ENCODE data around the gene NRM. TPM values are rescaled to one million over a fixed set of nuclear protein-coding genes. Genes with fewer than 3 reads are reported as not detected.

Gene NRM
- total RNA-seq, 2 experiments from 2014 or later: 31.6 to 32.7 TPM

DNA sequence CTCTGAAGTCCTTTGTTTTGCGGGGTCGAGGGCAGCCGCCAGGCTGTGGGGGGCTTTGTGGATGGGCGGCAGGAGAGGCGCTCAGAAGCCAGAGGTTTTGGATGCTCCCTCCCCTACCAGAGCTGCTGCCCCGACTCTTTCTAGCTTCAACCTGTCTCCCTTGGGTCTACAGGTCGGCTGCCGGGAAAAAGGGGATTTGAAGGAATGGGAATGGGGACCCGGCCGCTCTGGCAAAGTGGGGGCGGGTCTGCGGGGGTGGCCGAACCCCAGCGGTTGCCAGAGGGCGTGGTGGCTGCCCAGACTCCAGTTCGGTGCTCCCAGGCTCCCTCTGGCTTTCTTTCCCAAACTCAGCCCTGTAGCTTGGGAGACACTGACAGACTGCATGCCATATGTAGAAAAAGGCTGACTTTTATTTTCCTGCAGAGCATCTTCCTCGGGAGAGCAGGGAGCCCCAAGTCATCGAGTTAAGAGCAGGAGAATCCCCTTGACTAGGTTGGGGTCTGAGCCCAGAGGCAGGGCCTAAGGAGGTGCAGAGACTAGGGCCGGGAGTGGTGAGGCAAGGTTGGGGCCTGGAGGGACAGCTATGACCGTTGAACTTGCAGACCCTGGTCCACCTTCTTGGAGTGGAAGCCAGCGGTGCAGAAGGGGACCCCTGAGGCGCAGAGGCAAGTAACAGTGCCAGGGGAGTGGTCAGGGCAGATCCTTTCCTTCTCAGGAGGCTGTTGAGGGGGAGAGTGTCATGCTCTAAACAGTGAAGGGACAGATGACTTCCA, 2.9 kb downstream of the NRM start:
- no peaks in the 10 kb centered on the region for H3K9me3 Mint-ChIP-seq
- ChIA-PET POLR2A (interaction anchor here (0.5 to 14.8 kb wide), 5 partner anchors 12 to 158 kb away, joined by 3 to 209 read pairs (median 3); partner anchors contain the start of genes MDC1 and TUBB), CTCF (interaction anchor here (0.6 to 3.0 kb wide), 5 partner anchors 9 to 1128 kb away, joined by 3 to 25 read pairs (median 8); no protein-coding TSS in a partner anchor)
- H3K36me3 Mint-ChIP-seq: peaks cover 43% of the 10 kb centered on the region
- DNase-seq: no peak
- H3K4me3 Mint-ChIP-seq: peak overlapping the region; percentile 100
- no peaks in the 10 kb centered on the region for H3K27me3 Mint-ChIP-seq
- H3K4me1 Mint-ChIP-seq (ENCODE audit: low read depth): peaks cover 37% of the 10 kb centered on the region
- peak overlapping the region; percentile 99 for H3K27ac Mint-ChIP-seq
- intact Hi-C loops (cut with micrococcal nuclease): loop anchor here (5.0 kb wide), 1 partner anchor 669 kb away; the partner anchor contains the start of gene HLA-B

DNA sequence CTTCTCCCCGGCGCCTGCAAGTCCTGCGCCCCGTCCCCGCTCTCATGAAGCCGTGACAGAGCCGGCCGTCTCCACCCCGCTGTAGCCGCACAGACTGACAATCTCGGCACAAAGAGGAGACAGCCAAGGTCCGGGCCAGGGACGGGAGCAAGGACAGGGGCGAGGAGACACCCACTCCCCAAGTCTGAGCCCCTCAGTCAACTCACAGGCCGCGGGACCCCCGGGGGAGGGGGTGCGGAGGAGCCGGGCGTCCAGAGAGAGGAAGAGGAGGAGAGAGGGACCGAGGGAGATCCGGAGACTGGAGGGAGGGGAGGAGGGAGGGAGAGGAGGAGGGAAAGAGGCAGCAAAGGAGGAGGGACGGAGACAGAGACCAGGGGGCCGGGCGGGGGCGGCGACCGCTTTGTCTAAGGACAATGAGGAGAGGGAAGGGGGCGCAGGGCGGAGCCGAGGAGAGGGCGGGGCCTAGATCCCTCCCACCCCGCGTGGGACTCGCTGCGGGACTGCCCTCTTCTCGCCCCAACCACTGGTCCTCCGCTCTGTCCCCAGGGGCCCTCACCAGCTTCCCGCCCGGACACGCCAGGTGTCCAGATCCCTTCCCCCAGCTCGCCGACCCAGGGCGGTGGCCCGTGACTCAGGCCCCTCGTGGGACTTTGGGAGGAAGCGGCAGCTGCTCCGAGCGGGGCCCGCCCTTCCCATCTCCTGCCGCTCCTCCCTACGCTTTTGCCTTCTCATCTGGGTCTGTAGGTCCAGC, 3.7 kb downstream of the NRM start:
- no peaks in the 10 kb centered on the region for H3K9me3 Mint-ChIP-seq
- peaks cover 49% of the 10 kb centered on the region for H3K36me3 Mint-ChIP-seq
- no peaks in the 10 kb centered on the region for H3K27me3 Mint-ChIP-seq
- H3K27ac Mint-ChIP-seq: peak overlapping the region; percentile 99
- intact Hi-C loops (cut with micrococcal nuclease): loop anchor here (1.0 to 5.0 kb wide), 2 partner anchors 70 to 670 kb away; partner anchors contain the start of genes HLA-B, MRPS18B and PPP1R10
- peak; percentile 90 for DNase-seq
- POLR2A ChIA-PET: interaction anchor here (0.6 to 14.8 kb wide), 4 partner anchors 12 to 155 kb away, joined by 3 to 209 read pairs (median 4); partner anchors contain the start of genes MDC1 and TUBB
- H3K4me3 Mint-ChIP-seq: peak overlapping the region; percentile 100
- CTCF ChIA-PET: interaction anchor here (0.6 to 3.0 kb wide), 5 partner anchors 8 to 1129 kb away, joined by 3 to 25 read pairs (median 8); no protein-coding TSS in a partner anchor
- peaks cover 38% of the 10 kb centered on the region for H3K4me1 Mint-ChIP-seq (ENCODE audit: low read depth)

DNA sequence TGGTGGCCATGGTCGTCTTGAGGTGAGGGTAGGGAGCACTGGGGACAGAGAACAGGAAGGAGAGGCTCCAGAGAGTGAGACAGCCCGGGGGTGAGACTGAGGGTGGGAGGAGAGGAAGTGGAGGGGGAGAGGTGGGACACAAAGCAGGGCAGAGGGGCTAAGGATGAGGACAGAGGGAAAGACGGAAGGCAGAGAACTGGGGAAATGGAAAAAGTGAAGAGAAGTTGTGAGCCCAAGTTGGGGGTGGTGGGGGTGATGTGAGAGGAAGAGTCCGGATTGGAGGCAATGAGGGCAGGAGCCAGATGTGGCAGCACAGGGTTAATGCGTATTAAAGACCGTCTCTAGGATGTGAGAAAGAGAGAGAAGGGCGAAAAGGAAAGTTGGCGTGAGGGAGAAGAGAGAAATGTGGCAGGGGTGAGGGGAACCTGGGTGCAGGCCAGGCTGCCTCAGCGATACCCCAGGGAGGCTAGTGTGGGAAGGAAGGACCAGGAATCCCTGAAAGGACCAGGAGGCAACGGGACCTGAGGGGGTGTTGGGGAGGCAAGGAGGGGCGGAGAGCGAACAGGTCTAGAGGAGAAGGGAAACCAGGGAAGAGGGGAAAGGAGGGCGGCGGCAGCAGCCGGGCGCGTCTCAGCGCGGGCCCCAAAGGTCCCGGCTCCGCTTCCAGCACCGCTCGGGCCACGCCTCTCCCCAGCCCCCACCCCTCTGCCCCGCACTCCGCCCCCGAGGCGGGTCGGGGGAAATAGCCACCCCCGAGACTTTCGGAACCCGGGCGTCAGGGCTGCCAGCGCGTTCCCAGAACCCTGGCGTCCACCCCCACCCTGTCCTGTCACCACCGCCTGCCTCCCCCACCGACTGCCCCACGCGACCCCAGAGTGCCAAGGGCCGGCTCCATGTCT, 4.5 kb downstream of the NRM start, which contains the start of gene PPP1R18:
PPP1R18 (minus strand) TSS at position 637 of the 899 bp plus-strand sequence; CDS start at position 10, 627 bp downstream.
- H3K27me3 Mint-ChIP-seq: no peaks in the 10 kb centered on the region
- peaks cover 34% of the 10 kb centered on the region for H3K4me1 Mint-ChIP-seq (ENCODE audit: low read depth)
- CTCF ChIA-PET: interaction anchor here (19.8 kb wide), 1 partner anchor 41 kb away, joined by 628 read pairs; the partner anchor contains the start of genes MDC1 and TUBB
- intact Hi-C loops (cut with micrococcal nuclease): loop anchor here (1.0 to 5.0 kb wide), 2 partner anchors 69 to 671 kb away; partner anchors contain the start of genes HLA-B, MRPS18B and PPP1R10
- H3K4me3 Mint-ChIP-seq: peak within 1 kb of the TSS; percentile 100
- POLR2A ChIA-PET: interaction anchor here (1.1 to 14.8 kb wide), 4 partner anchors 35 to 73 kb away, joined by 7 to 209 read pairs (median 12); partner anchors contain the start of genes MDC1, MRPS18B, PPP1R10 and TUBB
- H3K36me3 Mint-ChIP-seq: peaks cover 57% of the 10 kb centered on the region
- peak within 1 kb of the TSS; percentile 99 for H3K27ac Mint-ChIP-seq
- DNase-seq: peak; percentile 91
- no peaks in the 10 kb centered on the region for H3K9me3 Mint-ChIP-seq

DNA sequence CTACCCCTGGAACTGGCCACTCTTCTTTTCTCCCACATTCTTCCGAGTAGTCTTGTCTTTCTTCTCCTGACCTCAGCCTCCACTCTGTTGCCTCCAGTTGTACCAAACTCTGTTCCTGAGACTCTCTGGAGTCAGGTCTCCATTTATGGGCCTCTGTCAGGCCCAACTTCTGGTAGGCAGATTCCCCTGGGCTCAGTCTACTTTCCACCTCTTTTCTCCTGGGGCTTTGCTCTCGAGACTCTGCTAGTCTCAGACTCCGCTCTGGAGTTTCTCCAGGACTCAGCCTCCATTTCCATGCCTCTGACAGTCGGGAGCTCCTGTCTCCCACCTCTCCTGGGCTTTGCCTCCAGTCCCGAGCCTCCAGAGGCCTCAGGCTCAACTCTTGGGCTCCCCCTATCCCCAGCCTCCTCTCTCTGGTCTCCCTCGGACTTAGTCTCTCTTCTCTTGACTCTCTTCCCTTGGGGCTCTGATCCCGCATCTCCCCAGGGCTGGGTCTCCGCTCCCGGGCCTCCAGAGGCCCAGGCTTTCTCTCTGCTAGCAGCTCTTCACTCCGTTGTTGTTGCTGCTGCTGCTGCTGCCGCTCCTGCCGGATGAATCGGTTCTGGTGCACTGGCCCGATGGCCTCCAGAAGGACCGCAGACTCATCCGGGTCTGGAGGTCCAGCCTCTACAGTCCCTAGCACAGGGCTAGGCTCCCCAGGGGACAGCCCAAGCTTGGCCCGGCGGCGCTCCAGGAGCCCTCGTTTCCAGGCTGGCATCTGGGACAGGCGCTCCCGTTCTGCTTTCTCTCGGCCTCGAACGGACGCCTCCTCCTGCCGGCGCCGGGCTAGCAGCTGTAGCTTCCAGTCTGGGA, 5.4 kb downstream of the NRM start:
- H3K36me3 Mint-ChIP-seq: peaks cover 64% of the 10 kb centered on the region
- no peaks in the 10 kb centered on the region for H3K9me3 Mint-ChIP-seq
- H3K4me3 Mint-ChIP-seq: peak overlapping the region; percentile 100
- peaks cover 34% of the 10 kb centered on the region for H3K4me1 Mint-ChIP-seq (ENCODE audit: low read depth)
- intact Hi-C loops (cut with micrococcal nuclease): loop anchor here (1.0 to 5.0 kb wide), 2 partner anchors 68 to 672 kb away; partner anchors contain the start of genes HLA-B, MRPS18B and PPP1R10
- peak overlapping the region; percentile 99 for H3K27ac Mint-ChIP-seq
- DNase-seq: peak; percentile 48
- POLR2A ChIA-PET: interaction anchor here (1.1 to 14.8 kb wide), 4 partner anchors 36 to 72 kb away, joined by 7 to 209 read pairs (median 12); partner anchors contain the start of genes MDC1, MRPS18B, PPP1R10 and TUBB
- H3K27me3 Mint-ChIP-seq: no peaks in the 10 kb centered on the region
- CTCF ChIA-PET: interaction anchor here (0.7 to 19.8 kb wide), 2 partner anchors 41 to 68 kb away, joined by 3 to 628 read pairs; partner anchors contain the start of genes MDC1, MRPS18B and TUBB

DNA sequence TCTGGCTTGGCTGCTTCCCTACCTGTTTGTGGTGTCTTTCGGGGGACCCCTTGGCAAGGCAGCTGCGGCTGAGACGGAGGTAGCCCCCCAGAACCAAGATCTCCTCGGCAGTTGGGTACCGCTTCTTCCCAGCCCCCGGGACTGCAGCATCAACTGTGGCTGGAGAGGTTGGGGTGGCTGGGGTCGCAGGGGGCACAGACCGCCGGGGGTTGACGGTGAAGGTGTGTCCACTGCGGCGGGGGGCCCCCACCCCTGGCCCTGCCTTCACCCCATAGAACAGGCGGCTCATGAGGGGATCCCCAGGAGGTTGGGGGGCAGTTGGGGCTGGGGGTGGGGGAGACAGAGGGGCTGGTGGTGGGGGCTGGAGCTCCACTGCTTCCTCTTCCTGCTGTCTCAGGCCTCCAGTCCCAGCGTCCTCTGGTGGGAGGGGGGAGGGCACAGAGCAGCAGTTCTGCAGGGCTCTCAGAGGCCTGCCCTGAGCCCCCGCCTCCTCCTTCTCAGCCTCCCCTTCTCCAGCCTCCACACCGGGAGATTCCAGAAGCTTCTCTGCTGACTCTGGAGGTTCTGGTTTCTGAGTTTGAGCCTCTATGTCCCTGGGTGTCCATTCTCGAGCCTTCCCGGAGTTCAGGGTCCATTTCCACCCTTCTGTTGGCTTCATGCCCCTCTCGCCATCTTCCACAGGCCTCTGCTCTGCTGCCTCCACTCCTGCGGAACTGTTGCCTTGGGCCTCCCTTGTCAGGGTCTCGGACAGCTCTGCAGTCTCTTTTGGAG, 6.2 kb downstream of the NRM start:
- ChIA-PET CTCF (interaction anchor here (19.8 kb wide), 1 partner anchor 42 kb away, joined by 628 read pairs; the partner anchor contains the start of genes MDC1 and TUBB), POLR2A (interaction anchor here (0.8 to 14.8 kb wide), 4 partner anchors 37 to 72 kb away, joined by 4 to 209 read pairs (median 11); partner anchors contain the start of genes MDC1 and TUBB)
- H3K27ac Mint-ChIP-seq: peak overlapping the region; percentile 99
- intact Hi-C loops (cut with micrococcal nuclease): loop anchor here (5.0 kb wide), 3 partner anchors 112 to 673 kb away; partner anchors contain the start of genes ABCF1, GNL1, HLA-B and PRR3
- no peaks in the 10 kb centered on the region for H3K27me3 Mint-ChIP-seq
- H3K4me3 Mint-ChIP-seq: peak overlapping the region; percentile 100
- peak; percentile 78 for DNase-seq
- H3K9me3 Mint-ChIP-seq: no peaks in the 10 kb centered on the region
- H3K36me3 Mint-ChIP-seq: peaks cover 71% of the 10 kb centered on the region
- H3K4me1 Mint-ChIP-seq (ENCODE audit: low read depth): peaks cover 26% of the 10 kb centered on the region

DNA sequence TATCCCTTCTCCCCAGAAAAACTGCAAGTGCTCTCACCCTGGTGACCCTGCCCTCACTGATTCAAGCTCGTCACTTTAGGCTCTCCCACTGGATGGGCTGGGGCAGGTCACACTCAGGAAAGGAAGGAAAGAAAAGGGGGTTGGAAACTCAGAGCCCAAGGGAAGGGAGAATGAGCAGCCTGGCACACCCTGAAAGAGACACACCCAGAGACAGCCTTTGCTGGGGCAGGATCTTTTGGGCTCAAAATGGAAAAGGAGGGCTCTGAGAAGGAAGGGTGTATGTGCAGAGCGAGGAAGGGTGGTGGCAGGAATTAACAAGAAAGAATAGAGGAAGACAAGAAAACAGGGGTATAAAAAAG, 6.8 kb downstream of the NRM start:
- ChIA-PET CTCF (interaction anchor here (19.8 kb wide), 1 partner anchor 43 kb away, joined by 628 read pairs; the partner anchor contains the start of genes MDC1 and TUBB), POLR2A (interaction anchor here (0.8 to 14.8 kb wide), 3 partner anchors 38 to 69 kb away, joined by 4 to 209 read pairs (median 15); partner anchors contain the start of genes MDC1 and TUBB)
- intact Hi-C loops (cut with micrococcal nuclease): loop anchor here (2.0 to 5.0 kb wide), 3 partner anchors 112 to 195 kb away; partner anchors contain the start of genes ABCF1, GNL1, HLA-E and PRR3
- Mint-ChIP-seq H3K4me3 (peak overlapping the region; percentile 100), H3K36me3 (peaks cover 76% of the 10 kb centered on the region), H3K27ac (peak overlapping the region; percentile 99), H3K27me3 (no peaks in the 10 kb centered on the region), H3K4me1 (ENCODE audit: low read depth) (peaks cover 22% of the 10 kb centered on the region), H3K9me3 (no peaks in the 10 kb centered on the region)
- no peak for DNase-seq

DNA sequence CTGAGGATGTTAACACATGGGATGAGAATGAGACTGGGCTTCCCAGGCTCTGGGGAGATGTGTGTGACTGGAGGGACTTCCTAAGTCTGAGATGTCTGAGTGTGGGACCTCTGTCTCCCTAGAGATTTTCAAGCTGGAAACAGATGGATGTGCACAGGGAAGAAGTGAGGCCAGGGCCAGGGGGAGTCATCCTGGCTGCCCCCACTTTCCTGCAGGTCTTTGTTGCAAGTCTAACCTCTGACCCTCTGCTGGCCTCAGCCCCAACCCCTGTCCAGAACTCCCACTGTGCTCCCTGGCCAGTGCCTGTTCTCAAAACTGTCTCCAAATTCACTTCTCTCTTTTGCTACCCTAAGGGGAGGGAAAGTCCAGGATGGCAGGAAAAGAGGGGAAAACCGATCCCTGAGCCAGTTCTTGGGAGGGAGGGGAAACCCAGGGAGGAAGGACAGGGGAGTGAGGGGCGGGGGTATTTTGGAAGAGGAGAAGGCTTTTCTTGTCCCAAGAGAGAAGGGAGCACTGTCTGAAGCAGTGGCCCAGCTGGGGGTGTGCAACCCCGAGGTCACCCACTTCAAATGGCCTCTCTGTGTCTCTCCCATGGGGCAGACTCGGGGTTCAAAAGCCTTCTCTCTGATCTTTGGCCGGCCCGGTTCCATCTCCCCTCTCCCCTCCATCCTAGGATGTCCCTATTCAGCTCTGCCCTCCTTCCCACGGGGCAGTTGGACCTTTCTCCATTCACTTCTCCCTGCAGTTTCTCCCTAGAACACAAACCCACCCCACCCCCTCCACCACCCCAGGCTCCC, 7.4 kb downstream of the NRM start:
- Mint-ChIP-seq H3K4me1 (ENCODE audit: low read depth) (peaks cover 19% of the 10 kb centered on the region), H3K4me3 (peak overlapping the region; percentile 100), H3K27ac (peak overlapping the region; percentile 99), H3K27me3 (no peaks in the 10 kb centered on the region), H3K9me3 (no peaks in the 10 kb centered on the region), H3K36me3 (peaks cover 81% of the 10 kb centered on the region)
- ChIA-PET POLR2A (interaction anchor here (0.8 to 14.8 kb wide), 6 partner anchors 7 to 86 kb away, joined by 4 to 209 read pairs (median 11); partner anchors contain the start of genes MDC1, NRM and TUBB), CTCF (interaction anchor here (19.8 kb wide), 1 partner anchor 43 kb away, joined by 628 read pairs; the partner anchor contains the start of genes MDC1 and TUBB)
- intact Hi-C loops (cut with micrococcal nuclease): loop anchor here (2.0 to 5.0 kb wide), 3 partner anchors 111 to 195 kb away; partner anchors contain the start of genes ABCF1, GNL1, HLA-E and PRR3
- peak; percentile 13 for DNase-seq

Data from activated CD4-positive, alpha-beta memory T cell treated with anti-CD3 and anti-CD28 coated beads for 36 hours (primary cell).